ENCODE measurements around the gene EIF4B. TPM values are rescaled to one million over a fixed set of nuclear protein-coding genes. Genes with fewer than 3 reads are reported as not detected.

EIF4B gene
- total and polyA plus RNA-seq, 2 of the 8 experiments (the other 6 are each of a cell fraction or from before 2014, with no cell fraction given) = 269 to 816 TPM

DNA sequence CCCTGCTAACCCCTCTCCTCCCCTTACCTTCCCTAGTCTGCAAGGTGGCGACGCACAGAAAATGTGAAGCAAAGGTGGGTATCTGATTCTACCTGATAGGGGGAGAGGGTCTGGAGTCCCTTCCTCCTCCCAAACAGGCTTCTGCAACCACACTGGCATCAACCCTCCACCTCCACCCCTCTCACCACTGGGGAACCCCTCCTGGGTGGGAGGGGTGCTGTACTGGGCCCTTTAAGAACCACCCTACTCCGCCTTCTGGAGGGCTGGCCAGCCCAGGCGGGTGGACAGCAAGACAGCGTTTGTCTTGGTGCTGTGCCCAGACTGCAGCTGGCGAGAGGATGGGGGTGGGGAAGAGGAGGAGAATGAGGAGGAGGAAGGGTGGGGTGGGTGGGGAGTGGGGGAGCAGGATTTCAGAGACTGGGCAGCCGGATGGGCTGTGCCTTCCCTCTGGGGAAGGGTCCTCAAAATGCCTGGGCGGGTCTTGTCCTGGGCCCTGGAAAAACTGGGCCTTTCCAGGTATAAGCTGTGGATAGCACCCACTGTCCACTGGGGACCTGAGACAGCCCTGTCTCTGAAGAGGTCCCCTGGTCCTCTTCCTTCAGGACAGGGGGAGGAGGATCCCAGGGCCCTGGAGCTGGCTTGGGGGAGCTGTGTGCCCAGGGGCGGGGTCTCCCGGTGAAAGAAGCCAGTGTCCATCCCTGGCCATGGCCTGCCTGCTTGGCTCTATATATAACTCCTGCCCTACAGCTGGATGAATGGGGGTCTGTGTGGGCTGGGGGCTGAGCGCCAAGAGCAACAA, 46.4 kb downstream of the EIF4B start (continued):
- TF ChIP-seq CTBP2 (IDR thresholded peaks at IDR 0.05; ENCODE audit: borderline replicate concordance, insufficient read depth, insufficient read length, low read length) (no peak), GTF2F1 (IDR thresholded peaks at IDR 0.05; ENCODE audit: borderline replicate concordance, low read depth, low read length) (no peak), HDAC2 (IDR thresholded peaks at IDR 0.05; ENCODE audit: borderline replicate concordance in 1 of 2, low read depth in 2 of 2, low read length in 2 of 2) (no peak), PHF8 (conservative IDR thresholded peaks at IDR 0.05; ENCODE audit: low read depth, low read length) (no peak), POLR2A (IDR thresholded peaks at IDR 0.05; ENCODE audit: control extremely low read depth in 1 of 2, low read depth in 2 of 2, low read length in 2 of 2) (no peak), SP1 (IDR thresholded peaks at IDR 0.05; ENCODE audit: low read depth, low read length) (no peak)
- TF ChIP-seq, protein P1, sequence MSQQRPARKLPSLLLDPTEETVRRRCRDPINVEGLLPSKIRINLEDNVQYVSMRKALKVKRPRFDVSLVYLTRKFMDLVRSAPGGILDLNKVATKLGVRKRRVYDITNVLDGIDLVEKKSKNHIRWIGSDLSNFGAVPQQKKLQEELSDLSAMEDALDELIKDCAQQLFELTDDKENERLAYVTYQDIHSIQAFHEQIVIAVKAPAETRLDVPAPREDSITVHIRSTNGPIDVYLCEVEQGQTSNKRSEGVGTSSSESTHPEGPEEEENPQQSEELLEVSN (IDR thresholded peaks at IDR 0.05) = no peak
